Activated naive CD4-positive, alpha-beta T cell treated with anti-CD3 and anti-CD28 coated beads, Interleukin-2, amount 50 U/mL, for 72 hours (primary cell): Measurements from ENCODE around the gene RPE. TPM values are rescaled to one million over a fixed set of nuclear protein-coding genes. Genes with fewer than 3 reads are reported as not detected.

Experiments used
- ATAC-seq, 2 donors: fragments of 150-1000 bp; cut with Tn5 transposase; 2 replicates each; pipeline ENCODE4 v1.10.0; 2021; ENCODE audit warnings: mild to moderate bottlenecking in 2 of 2, moderate library complexity in 2 of 2
- DNase-seq, 2 donors: peaks; one replicate each; pipeline ENCODE4 v3.0.0; 2021 to 2022; ENCODE audit warnings: low spot score in 2 of 2
- H3K27ac Mint-ChIP-seq, 2 donors: one replicate each; pipeline ENCODE4 v1.8.0; 2022; ENCODE audit warnings: mild to moderate bottlenecking in 2 of 2, mixed read lengths in 2 of 2
- H3K36me3 Mint-ChIP-seq, 2 donors: one replicate each; pipeline ENCODE4 v1.8.0; 2022; ENCODE audit warnings: mixed read lengths in 2 of 2
- H3K9me3 Mint-ChIP-seq, 2 donors: one replicate each; pipeline ENCODE4 v1.8.0; 2022; ENCODE audit warnings: mixed read lengths in 2 of 2
- total RNA-seq, 2 donors: library from RNA; stranded (reverse); gene quantifications; one replicate each; pipeline ENCODE4 v1.2.3, GENCODE V29; 2022

The RPE gene
- 10 to 100 TPM; 39.0 to 61.6 TPM for total RNA-seq

DNA sequence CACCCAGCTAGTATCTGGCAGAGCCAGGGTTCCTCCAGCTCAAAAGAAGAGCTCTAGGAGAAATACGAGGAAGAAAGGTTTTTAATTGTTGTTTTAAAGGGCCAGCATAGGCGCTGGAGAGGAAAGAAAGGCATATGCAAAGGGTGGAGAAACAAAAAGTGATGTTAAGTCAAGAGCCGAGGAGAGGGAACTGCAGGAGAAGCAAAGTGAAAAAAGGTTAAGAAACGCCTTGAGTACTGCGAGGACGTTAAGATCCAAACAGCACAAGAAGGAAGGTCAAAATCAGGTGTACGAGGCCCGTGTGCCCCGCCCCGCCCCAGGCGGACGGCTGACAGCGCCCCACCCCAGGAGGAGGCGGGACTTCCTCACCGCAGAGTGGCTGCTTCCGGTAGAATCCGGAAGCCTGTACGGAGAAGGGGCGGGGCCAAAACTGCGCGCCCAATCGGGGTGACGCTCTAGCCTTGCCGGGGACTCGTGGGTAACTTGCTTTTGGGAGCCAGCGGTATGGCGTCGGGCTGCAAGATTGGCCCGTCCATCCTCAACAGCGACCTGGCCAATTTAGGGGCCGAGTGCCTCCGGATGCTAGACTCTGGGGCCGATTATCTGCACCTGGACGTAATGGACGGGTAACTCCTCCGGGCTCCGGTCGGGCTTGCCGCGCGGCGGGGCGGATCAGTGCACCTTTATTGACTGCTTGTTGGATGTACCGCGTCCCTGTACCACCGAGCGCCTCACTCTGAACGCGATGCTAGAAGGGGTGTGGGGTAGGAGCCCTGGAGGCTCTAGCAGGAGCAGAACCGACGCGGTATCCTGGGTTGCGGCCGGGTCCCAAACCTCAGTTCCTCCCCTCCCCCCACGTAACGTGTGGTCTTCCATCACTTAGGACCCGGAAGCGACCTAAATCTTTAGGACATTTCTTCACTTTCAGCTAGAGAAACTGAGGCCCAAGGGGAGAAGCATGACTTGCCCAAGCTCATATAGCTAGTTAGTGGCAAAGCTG, at the start of gene RPE:
RPE (plus strand) TSS at position 481 of the 1,000 bp plus-strand sequence; CDS start at position 505, 24 bp downstream.
- peak; percentile 94 to 95 for DNase-seq
- peak; percentile 100 for ATAC-seq
- H3K9me3 Mint-ChIP-seq = peaks cover 0 to 3% of the 10 kb centered on the region in 2 donors
- peak within 1 kb of the TSS; percentile 93 to 97 for H3K27ac Mint-ChIP-seq
- peaks cover 21% of the 10 kb centered on the region in 2 donors for H3K36me3 Mint-ChIP-seq

DNA sequence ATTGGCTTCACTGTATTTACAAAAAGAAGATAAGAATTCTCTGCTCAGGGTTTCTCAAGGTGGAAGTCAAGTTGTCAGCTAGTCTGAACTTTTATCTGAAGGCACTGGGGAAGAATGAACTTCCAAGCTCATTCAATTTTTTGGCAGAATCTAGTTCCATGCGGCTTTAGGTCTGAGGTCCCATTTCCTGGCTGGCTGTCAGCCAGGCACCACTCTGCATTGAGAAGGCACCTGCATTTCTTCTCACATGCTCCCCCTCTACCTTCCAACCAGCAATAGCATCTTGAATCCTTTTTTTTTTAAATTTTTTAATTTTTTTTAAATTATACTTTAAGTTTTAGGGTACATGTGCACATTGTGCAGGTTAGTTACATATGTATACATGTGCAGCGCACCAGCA, 46.2 kb upstream of the RPE start:
- DNase-seq (no peak), ATAC-seq (no peak)
- Mint-ChIP-seq H3K9me3 (peaks cover 0 to 8% of the 10 kb centered on the region in 2 donors), H3K36me3 (peaks cover 0 to 7% of the 10 kb centered on the region in 2 donors), H3K27ac (no peak overlapping the region)

DNA sequence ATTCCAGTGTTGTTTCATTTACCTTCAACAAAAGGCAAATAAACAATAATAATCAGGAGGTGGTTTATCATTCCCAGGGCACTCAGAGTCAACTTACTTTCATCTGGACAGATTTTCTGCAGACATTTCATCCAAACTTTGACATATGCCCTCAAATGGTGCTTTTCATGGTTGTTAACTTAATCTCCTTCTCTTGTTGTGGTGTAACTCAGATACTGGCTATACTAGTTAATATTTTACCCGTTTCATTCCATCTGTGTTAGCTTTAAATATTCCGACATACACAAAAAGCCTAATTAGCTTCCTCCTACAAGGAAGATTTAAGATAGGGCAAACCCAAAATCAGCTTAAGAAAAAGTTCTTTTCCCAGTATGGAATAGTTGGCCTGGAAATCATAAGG, 44.4 kb upstream of the RPE start:
- ATAC-seq (no peak), DNase-seq (no peak)
- H3K27ac Mint-ChIP-seq = no peak overlapping the region
- no peaks in the 10 kb centered on the region for H3K36me3 Mint-ChIP-seq
- no peaks in the 10 kb centered on the region for H3K9me3 Mint-ChIP-seq

DNA sequence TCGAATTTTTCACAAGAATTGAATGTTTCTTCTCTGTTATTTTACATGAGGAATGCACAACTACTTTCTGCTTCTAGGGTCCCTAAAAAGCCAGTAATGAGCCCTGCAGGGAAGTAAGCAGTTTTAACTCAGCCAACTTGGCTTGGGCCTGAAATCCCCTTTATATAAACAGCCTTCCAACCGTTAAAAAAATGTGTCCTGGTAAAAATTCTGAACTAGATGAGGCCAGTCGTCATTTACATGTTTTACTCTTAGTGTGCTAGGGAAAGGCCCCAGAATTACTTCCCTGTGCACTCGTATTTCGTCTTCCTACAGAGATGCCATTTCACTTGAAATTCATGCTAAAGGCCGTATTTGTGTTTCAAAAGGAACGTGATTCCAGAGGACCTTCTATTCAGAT, 42.4 kb upstream of the RPE start:
- Mint-ChIP-seq H3K9me3 (no peaks in the 10 kb centered on the region), H3K36me3 (no peaks in the 10 kb centered on the region), H3K27ac (no peak overlapping the region)
- ATAC-seq (no peak), DNase-seq (no peak)

DNA sequence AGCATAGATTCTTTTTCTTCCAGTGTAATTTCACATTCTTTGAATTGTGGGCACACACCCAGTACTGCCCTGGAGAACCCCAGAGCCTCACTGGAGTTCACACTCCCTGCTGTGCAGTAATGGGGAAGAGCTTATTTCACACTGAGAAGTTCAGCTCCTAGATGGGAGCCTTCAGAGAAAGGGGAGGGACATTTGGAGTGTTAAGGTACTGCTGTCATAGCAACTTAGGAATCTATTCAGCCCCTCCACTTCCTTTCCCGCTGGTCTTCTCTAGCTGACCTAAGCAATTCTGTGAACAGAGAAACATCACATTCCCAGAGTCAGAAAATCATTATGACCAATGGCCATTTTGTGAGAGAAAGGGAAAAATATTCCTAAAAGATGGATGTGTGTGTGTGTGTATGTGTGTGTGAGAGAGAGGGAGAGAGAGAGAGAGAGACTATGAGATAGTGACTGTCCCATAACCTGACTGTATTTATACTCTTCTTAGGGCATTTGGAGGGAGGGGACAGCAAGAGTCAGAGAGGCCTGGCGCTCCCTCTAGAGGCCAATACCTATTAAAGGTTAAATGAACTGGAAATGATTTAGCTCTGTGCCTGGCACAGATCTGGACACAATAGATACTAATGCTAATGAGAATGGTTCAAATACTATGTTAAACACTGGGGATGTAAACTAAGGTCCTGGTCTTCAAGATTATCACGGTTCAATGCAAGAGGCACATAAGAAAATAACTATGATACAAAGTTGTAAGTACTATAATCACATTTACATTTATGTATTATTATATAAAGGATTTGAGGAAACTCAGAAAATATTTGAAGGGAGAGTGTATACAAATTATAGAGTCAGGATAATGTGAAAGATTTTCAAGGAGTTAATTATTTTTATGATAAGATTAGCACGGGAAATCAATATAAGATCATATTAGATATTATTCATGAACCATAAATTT, 41.5 kb upstream of the RPE start:
- ATAC-seq = peak; percentile 66 to 80
- H3K27ac Mint-ChIP-seq = no peak overlapping the region
- no peaks in the 10 kb centered on the region for H3K9me3 Mint-ChIP-seq
- H3K36me3 Mint-ChIP-seq = no peaks in the 10 kb centered on the region
- DNase-seq = peak in 1 of 2 donors; percentile 28

DNA sequence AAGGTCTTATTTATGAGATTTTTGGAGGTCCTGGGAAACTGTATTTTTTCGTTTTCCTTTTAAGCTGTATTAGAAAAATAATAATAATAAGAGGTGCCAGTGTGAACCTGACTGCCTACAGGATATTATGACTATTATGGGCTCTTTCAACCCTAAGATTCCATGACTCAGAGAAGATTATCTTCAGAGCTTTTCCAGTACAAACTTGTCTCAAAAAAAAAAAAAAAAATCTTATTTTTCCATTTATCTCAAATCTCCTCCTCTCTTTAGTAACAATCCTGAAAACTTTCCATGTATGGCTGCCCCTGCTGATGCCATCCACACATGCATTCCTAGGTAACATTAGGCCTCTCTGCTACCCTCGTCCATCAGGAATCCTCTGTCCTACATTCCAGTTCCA, 36.7 kb upstream of the RPE start:
- H3K36me3 Mint-ChIP-seq = no peaks in the 10 kb centered on the region
- H3K27ac Mint-ChIP-seq = peak overlapping the region in 1 of 2 donors; percentile 4
- DNase-seq = no peak
- H3K9me3 Mint-ChIP-seq = no peaks in the 10 kb centered on the region
- no peak for ATAC-seq

DNA sequence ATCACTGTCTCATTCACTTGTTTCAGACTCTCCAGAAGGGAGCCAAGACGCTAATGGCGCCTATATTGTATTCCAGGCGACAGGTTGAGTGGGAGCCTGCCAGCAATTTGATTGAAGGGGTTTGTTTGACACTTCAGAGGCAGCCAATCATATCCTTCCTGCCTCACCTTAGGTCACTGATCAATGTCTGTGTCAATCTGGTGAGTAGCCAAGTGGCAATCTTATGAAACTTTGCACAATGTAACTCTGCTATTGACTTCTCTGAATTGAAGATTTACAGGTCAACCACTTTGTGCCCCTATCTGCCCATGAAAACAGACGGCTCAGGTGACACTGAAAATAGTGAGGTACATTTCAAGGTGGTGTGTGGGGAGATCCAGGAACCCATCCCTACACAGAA, 32.7 kb upstream of the RPE start:
- ATAC-seq = no peak
- no peaks in the 10 kb centered on the region for H3K9me3 Mint-ChIP-seq

DNA sequence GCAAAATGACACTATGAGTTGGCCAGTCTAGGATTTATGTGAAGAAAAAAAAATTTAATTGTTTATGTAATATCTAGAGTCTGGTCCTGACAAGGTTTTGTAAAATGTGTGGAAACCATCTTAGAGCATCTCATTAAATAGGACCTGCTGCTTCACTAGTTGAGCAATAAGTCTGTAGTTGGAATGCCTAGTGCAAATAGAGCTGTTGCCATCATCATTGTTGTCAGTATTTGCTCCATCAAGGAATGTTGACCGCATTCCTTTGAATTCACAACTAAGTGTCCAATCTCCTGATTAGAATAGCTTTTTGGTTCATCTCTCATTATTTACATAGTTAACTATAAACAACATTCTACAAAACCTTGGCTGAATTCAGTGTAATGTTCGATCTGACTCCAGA, 32.2 kb upstream of the RPE start:
- DNase-seq (no peak), ATAC-seq (no peak)
- H3K36me3 Mint-ChIP-seq = no peaks in the 10 kb centered on the region
- H3K27ac Mint-ChIP-seq = no peak overlapping the region
- H3K9me3 Mint-ChIP-seq = no peaks in the 10 kb centered on the region

More for the DNA sequence above, 32.7 kb upstream of the RPE start:
- no peak for DNase-seq
- Mint-ChIP-seq H3K27ac (no peak overlapping the region), H3K36me3 (no peaks in the 10 kb centered on the region)

DNA sequence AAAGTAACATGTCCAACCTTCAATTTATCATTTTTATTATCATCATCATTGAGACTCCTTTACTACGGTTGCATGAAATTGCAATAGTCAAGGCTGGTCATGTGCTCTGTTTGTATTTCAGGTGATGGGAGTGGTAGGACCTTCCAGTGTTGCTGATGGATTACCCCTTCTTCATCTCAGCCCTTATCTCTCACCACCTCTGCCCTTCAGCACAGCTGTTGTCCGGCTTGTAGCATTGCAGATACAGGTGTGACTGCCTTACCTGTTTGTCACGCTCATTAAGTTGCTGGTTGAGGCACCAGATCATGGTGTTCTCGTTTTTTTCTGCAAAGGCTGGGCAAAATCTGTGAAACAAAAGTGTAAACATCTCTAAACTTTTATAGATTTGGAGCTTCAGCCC, 31.7 kb upstream of the RPE start:
- Mint-ChIP-seq H3K27ac (no peak overlapping the region), H3K36me3 (no peaks in the 10 kb centered on the region), H3K9me3 (no peaks in the 10 kb centered on the region)
- no peak for DNase-seq
- no peak for ATAC-seq

DNA sequence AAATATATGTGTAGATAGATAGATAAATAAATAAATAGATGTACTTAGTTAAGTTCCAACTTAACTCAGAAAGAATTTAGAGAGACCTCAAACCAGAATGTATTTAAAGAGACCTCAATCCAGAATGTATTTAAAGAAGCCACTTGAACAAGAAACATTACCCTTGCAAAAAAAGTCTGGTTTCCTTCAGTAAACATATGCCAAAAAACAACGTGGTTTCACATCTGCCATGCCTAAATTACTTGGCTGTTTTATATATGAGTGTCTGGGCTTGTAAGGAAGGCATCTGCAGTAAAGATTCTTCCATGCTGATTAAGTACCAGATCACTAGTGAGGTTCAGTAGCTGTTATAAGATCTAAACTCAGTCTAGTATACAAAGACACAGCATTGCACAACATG, 29.1 kb upstream of the RPE start:
- DNase-seq = no peak
- Mint-ChIP-seq H3K27ac (no peak overlapping the region), H3K36me3 (no peaks in the 10 kb centered on the region)

DNA sequence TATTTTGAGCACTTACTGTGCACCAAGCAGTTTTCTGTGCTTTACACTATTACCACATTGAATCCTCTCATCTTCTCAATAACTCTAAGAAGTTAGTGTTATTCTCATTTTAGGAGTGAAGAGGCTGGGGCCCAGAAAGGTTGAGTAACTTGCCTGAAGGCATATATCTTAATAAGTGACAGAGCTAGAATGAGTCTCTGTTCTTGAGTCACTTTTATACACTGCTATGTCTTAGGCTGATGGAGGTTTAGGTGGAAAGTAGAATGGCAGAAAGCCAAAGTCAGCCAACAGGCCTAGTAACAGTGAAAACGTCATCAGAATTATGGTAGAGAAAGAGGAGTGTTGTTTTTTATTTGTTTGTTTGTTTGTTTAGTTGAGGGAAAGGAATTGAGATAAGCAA, 27.9 kb upstream of the RPE start:
- no peak for DNase-seq
- no peak for ATAC-seq
- Mint-ChIP-seq H3K36me3 (no peaks in the 10 kb centered on the region), H3K27ac (no peak overlapping the region), H3K9me3 (no peaks in the 10 kb centered on the region)

More for the DNA sequence above, 29.1 kb upstream of the RPE start:
- ATAC-seq = no peak
- no peaks in the 10 kb centered on the region for H3K9me3 Mint-ChIP-seq

DNA sequence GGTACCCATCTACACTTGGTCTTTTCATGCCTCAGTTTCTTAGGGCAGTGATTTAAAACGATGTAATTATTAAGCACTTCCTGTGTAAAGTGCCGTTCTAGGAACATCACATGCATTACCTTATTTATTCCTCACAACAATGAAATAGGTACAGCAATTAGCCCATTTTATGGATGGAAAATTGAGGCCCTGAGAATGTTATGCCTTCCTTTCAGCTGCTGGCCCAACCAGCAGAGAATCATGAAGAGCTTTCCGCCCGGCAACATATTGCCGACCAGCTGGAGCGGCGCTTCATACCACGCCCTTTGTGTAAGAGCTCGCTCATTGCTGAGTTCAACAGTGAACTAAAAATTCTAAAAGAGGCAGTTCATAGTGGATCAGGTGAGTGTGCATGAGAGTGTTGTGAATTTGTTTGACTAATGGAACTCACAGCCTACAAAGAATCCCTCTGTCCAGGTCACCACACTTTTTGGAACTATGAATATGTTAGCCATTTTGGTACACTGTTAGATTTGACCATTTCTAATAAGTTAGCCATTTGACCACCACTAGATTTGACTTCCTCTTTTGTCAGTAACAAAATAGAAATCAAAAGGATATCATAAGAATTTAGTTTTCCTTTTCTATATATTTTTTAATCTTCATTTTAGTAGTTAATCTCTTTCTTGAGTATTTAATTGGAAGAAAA, 25.6 kb upstream of the RPE start:
- H3K36me3 Mint-ChIP-seq = no peaks in the 10 kb centered on the region
- ATAC-seq (no peak), DNase-seq (no peak)
- no peak overlapping the region for H3K27ac Mint-ChIP-seq
- no peaks in the 10 kb centered on the region for H3K9me3 Mint-ChIP-seq

DNA sequence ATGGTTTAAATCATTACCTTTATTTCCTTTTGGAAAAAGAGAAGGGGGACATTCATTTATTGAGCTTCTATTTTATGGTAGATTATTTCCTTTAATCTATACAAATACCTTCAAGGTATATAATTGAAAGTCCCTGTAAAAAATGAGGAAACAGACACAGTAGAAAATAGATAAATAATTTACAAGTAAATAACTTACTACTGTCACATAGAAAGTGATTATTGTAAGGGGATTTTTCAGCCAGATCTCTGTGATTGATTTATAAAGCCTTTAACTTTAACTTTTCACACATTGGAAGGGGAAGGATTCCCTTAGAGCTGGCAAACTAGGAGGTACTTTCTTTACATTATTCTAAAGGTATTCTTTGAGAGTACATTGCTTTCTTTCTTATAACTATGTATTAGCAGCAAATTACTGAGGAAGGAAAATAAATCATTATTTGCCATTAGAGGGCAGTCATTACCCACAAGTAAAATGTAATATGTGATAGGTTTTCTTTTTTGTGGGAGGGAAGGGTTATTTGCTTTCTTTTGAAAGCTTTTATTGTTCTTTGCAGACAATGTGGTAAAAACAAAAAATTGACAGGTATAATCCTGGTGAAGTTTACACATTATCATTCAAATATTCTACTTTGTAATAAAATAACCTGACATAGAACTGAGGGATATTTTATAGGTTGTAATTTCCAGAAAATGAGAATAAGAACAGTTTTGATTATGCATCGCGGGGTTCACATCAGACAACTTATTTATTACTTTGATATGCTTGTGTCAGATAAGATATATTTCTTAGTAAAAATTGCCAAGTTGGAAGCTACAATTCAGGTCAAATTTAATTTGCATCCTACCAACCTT, 24.8 kb upstream of the RPE start:
- H3K27ac Mint-ChIP-seq = no peak overlapping the region
- no peak for ATAC-seq
- no peaks in the 10 kb centered on the region for H3K9me3 Mint-ChIP-seq
- DNase-seq = no peak
- no peaks in the 10 kb centered on the region for H3K36me3 Mint-ChIP-seq

DNA sequence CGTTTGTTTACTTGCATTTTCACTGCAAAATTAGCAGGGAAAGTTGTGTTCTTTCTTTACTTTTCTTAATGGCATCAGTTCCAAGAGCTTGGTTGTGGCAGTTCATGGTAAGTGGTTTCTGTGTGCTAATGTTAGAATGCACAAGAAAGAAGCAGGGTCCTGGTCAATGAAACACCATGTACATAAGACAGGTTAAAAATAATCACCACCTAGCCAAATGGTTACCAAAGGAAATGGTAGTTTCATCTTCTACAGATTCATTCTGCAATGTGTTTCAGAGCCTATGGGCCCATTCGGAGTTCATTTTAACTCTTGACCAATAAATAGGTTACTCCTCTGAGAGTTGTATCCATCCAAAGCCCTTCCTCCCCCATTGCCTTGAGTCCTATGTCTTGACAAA, 18.1 kb upstream of the RPE start:
- Mint-ChIP-seq H3K9me3 (no peaks in the 10 kb centered on the region), H3K27ac (no peak overlapping the region), H3K36me3 (no peaks in the 10 kb centered on the region)
- DNase-seq (no peak), ATAC-seq (no peak)

DNA sequence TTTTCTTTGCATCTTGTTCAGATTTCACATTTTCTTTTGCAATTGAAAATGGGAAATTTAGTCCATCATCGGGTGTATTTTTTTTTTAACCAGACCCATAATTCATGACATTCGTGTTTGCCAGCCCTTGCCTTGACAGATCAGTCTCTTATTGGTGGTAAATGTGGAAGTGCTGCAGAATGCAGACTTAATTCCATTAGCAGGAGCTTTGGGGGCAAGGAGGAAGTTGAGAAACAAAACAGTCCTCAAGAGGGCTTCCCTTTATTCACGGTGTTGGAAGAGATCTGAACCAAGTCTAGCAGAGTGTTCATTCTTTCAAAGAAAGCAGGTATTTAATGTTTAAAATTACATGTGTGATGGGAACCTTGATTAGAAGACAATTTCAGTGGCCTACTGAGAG, 16.6 kb upstream of the RPE start:
- Mint-ChIP-seq H3K27ac (no peak overlapping the region), H3K36me3 (no peaks in the 10 kb centered on the region), H3K9me3 (no peaks in the 10 kb centered on the region)
- ATAC-seq = no peak
- no peak for DNase-seq

DNA sequence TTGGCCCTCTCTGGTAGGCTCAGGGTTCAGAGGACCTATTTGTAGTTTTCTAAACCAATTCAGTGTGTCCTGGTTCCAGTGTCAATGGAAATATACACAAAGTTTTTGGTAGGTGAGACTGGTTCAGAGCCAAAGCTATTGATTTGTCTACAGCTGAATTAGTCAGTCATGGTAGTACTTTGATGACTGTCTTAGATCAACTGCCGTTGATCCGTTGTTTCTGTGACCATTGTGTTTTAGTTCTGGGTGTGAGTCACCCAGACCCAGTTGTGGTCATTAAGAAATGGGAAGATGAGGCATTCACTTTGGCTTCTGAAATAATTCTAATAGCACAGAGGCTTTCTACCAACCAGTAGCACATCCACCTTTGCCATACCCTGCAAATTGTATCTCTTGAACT, 16.0 kb upstream of the RPE start:
- ATAC-seq (peak in 1 of 2 donors; percentile 58), DNase-seq (no peak)
- H3K27ac Mint-ChIP-seq = no peak overlapping the region
- H3K36me3 Mint-ChIP-seq = no peaks in the 10 kb centered on the region
- no peaks in the 10 kb centered on the region for H3K9me3 Mint-ChIP-seq
